Measurements from ENCODE around the gene RNF126.
"Not testable (repeated sequence)": the region's sequence is repeated elsewhere in the genome, so short reads cannot be mapped to it uniquely, and the experiment has no call there.

Gene RNF126

DNA sequence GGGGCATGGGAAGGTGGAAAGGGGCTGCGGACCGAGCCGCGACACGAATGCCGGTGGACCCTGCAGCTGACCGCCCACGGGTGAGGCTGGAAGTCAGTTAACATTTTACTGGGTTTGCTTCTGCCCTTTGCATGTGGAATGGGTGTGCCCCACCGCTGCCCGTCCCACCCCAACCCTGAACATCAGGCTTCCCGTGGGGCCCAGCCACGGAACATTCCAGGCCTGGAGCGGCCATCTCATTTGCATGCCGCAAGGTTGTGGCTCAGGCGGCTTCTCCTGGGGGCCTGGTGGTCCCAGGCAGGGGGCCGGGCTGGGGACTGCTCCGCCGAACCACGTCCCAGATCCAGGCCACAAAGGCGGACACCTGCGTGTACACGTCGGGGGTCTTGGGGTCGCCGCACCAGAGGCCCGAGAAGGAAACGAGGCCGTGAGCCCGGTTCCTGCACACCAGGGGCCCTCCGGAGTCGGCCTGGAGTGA is 22.5 kb upstream of the RNF126 start:
- DNase-seq (ENCODE audit: low read depth): no peak

DNA sequence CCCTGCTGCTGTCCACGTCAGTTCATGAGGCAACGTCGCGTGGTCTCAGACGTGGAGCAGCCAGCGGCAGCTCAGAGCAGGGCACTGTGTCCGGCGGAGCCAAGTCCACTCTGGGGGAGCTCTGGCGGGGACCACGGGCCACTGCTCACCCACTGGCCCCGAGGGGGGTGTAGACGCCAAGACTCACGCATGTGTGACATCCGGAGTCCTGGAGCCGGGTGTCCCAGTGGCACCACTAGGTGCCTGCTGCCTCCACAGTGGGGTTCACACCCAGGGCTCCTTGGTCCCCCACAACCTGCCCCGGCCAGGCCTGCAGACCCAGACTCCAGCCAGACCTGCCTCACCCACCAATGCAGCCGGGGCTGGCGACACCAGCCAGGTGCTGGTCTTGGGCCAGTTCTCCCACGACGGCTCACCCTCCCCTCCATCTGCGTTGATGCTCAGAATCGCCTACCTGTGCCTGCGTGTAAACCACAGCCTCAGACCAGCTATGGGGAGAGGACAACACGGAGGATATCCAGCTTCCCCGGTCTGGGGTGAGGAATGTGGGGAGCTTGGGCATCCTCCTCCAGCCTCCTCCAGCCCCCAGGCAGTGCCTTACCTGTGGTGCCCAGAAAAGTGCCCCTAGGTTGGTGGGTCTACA is 19.8 kb upstream of the RNF126 start:
- no peak for DNase-seq (ENCODE audit: low read depth)

GRCh38 chr19:681029-682019 is 18.3 kb upstream of the RNF126 start:
- DNase-seq (ENCODE audit: low read depth): no peak

- peak; percentile 97 for DNase-seq (ENCODE audit: low read depth)
Observed at GRCh38 chr19:680287-681028, 17.4 kb upstream of the RNF126 start.

DNA sequence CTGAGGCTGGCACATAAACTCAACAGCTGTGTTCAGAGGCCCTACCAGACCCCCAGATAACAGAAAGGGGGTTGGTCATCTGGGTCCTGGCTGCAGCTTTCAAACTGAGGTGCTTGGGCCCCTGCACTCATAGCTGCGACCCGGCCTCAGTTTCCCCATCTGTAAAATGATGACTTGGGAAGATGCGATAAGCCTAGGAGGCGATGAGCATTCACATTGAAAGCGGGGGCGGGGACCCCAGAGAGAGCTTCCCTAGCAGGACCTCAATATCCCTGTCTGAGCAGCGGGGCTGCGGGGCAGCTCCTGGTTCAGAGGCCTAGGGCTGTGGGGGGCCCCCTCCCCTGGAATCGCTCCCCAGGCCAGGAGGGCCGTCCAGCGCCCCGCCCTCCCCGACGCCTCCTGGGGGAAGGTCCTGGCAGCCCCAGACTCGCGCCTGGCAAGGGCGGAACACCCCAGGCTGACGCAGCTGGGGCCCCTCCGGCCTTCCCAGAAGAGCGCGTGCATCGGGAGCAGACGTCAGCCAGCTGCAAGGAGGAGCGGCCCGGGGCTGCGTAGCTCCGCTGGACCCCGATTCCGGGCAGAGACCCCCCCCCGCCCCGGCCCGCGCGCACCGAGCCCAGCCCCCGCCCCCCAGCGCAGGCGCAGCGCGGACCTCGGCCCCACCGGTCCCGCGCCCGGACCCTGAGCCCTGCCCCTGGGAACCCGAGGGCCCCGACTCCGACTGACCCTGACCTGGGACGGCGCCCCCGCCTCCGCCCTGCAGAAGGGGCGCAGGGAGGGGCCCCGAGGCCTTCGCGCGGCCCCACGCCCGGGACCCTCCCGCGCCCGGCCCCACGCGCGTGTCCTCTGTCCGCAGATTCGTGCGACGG is 16.6 kb upstream of the RNF126 start:
- DNase-seq (ENCODE audit: low read depth): peak; percentile 80

DNA sequence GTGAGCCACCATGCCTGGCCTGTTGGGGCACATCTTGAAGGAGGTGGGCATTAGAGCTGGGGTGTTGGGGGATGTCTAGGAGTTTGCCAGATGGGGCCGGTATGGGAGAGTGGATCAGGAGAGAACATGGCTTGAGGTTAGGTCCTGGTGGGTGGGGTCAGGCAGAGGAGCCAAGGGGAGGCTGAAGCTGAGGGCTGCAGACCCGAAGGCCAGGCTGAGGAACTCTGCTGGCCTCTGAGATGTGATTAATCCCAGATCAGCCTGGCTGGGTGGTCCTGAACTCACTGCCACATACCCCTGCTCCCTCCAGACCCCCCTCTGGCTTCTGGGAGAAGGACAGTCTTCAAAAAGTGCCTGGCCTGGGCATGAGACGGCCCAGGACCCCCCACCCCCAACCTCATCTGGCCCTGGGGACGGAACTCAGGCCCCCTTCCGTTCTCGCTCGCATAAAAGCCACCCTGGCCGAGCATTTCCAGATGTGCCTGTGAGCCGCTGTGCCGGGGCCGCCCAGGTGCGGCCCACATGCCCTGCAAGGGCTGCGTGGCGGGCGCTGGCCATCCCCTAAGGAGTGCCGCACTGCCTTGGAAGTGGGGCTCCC is 15.9 kb upstream of the RNF126 start:
- no peak for DNase-seq (ENCODE audit: low read depth)

DNA sequence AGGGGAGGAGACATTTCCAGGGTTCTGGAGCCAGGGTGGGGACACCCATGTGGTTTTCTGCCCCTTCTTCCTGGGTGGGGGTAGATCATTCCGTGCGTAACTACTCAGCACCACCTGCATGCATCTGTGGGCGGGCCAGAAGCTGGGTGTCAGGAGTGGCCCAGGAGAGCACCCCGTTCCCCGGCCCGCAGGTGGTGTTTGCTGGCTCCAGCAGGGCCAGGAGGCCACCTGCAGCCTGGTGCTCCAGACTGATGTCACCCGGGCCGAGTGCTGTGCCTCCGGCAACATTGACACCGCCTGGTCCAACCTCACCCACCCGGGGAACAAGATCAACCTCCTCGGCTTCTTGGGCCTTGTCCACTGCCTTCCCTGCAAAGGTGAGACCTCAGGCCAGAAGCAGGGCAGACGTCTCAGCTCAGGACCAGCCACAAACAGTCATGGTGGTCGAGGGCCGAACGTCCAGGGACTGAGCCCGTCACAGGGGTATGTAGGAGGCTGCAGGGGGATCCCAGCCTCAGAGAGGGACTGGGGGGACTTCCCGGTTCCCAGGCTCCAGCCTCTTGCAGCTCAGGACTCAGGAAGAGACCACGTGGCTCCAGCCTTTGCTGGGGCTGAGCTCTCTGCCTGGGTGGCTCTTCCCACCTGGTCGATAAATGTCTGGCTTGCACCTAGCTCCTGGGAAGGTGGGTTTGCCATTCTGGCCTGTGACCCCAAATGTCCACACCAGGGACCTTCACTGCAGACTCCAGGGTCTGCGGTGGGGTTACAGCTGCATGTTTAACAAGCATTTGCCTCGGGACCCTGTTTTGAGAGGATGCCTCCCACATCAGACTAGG is 14.8 kb upstream of the RNF126 start:
- peak; percentile 42 for DNase-seq (ENCODE audit: low read depth)

DNA sequence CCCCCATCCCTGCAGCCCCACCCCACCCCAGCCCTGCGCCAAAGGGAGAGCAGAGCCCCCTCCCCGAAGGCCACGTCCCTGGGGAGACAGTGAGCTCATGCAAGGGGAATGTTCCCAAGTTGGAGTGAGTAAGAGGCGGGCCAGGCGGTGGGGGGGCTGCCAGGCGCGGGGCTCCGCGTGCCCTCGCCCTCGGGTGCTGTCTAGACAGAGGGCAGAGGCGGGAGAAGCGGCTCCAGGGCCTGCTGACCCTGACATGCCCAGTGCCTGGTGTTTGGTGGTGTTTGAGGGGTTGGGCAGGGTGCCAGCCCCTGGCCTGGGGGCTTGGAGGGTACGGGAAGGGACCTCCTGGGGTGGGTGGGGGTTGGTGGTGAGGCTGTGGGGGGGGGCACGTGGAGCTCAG is 14.2 kb upstream of the RNF126 start:
- peak; percentile 87 for DNase-seq (ENCODE audit: low read depth)

GRCh38 chr19:676339-677105 is 13.5 kb upstream of the RNF126 start, which contains the start of gene FSTL3:
Gene FSTL3, plus strand, starts transcription at chr19:676392. Its CDS starts 32 bp downstream, at chr19:676424.
- DNase-seq (ENCODE audit: low read depth): peak; percentile 40

- DNase-seq (ENCODE audit: low read depth): no peak
Observed at GRCh38 chr19:676007-676338, 13.0 kb upstream of the RNF126 start.

- DNase-seq (ENCODE audit: low read depth): no peak
Observed at GRCh38 chr19:674282-675151, 11.5 kb upstream of the RNF126 start.

GRCh38 chr19:670609-671075 is 7.6 kb upstream of the RNF126 start:
- DNase-seq (ENCODE audit: low read depth): peak; percentile 30

- DNase-seq (ENCODE audit: low read depth): not testable (repeated sequence)
Observed at GRCh38 chr19:668675-669434, 5.8 kb upstream of the RNF126 start.

GRCh38 chr19:666985-667573 is 4.1 kb upstream of the RNF126 start:
- not testable (repeated sequence) for DNase-seq (ENCODE audit: low read depth)

GRCh38 chr19:664913-665443 is 2.0 kb upstream of the RNF126 start:
- peak; percentile 79 for DNase-seq (ENCODE audit: low read depth)

DNA sequence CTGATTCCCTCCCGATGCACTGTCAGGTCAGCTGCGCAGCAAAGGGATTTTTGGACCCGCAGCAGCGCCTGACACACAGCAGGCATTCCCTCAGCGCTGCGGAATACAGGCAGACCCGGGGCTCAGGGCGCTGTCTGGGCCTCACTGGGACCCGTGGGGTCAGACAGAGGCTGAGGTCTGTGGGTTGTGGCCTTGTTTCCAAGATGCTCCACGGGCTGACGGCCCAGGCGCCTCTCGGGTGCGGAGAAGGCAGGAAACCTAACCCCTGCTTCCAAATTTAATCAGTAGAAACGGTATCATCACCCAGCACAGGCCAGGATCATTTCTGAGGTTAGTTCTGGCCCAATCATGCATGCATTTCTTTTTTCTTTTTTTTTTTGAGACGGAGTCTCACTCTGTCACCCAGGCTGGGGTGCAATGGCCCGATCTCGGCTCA is 686 bp upstream of the RNF126 start:
- DNase-seq (ENCODE audit: low read depth): no peak
